ENCODE data around the gene HOXC9.

Gene HOXC9

DNA sequence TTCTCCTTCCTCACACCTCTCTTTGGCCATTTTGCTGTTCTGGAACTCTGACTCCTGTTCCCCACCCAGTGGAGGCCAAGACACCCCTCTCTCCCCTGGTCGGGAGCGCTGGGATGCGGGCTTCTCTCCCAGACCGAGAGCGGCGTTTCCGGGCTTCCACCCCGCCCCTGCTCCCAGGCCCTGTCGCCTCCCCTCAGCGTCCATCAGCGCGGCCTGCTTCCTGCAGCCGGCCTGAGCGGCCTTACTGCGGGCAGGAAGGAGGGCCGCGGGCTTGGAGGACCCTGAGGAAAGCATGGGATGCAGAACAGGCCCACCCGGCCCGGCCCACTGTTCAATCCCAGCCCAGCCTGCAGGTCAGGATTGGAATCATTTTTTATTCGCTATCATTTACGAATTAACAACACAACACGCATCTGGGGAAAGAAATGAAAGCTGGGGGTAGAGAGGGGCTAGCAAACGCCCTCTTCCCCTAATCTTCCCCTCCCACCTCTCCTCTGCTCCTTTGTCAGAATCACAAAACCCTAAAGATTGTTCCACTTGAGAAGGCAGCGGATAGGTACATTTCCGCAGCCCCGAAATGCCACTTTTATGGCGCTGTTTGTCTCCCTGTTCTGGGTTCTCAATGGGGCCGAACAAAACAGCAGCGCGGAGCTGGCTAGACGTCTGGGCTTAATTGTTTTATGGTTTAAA lies 5.0 kb downstream of the HOXC9 start:
- Histone ChIP-seq H3K4me2 (ENCODE audit: low read length) (no peak overlapping the region), H3K4me1 (peaks cover 3% of the 10 kb centered on the region), H2AFZ (no peak overlapping the region)

GRCh38 chr12:54005531-54005852 lies 5.5 kb downstream of the HOXC9 start:
- peaks cover 3% of the 10 kb centered on the region for H3K4me1 ChIP-seq
- no peaks in the 10 kb centered on the region for H3K36me3 ChIP-seq (ENCODE audit: control insufficient read depth, insufficient read depth, low read length)
- H3K79me2 ChIP-seq = no peaks in the 10 kb centered on the region
- TF ChIP-seq, protein P1, sequence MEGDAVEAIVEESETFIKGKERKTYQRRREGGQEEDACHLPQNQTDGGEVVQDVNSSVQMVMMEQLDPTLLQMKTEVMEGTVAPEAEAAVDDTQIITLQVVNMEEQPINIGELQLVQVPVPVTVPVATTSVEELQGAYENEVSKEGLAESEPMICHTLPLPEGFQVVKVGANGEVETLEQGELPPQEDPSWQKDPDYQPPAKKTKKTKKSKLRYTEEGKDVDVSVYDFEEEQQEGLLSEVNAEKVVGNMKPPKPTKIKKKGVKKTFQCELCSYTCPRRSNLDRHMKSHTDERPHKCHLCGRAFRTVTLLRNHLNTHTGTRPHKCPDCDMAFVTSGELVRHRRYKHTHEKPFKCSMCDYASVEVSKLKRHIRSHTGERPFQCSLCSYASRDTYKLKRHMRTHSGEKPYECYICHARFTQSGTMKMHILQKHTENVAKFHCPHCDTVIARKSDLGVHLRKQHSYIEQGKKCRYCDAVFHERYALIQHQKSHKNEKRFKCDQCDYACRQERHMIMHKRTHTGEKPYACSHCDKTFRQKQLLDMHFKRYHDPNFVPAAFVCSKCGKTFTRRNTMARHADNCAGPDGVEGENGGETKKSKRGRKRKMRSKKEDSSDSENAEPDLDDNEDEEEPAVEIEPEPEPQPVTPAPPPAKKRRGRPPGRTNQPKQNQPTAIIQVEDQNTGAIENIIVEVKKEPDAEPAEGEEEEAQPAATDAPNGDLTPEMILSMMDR (IDR thresholded peaks at IDR 0.05) = no peak
- no peak overlapping the region for H3K9ac ChIP-seq
- H3K27me3 ChIP-seq (ENCODE audit: control insufficient read depth, insufficient read depth, low read length) = peaks cover 22% of the 10 kb centered on the region
- no peak overlapping the region for H3K27ac ChIP-seq
- H3K9me3 ChIP-seq (ENCODE audit: control insufficient read depth, low read length) = no peaks in the 10 kb centered on the region
- no peak overlapping the region for H3K4me2 ChIP-seq (ENCODE audit: low read length)
- H2AFZ ChIP-seq = no peak overlapping the region
- no peak overlapping the region for H3K4me3 ChIP-seq (ENCODE audit: low read depth, low read length)

More for the DNA sequence above, 5.0 kb downstream of the HOXC9 start:
- Histone ChIP-seq H3K27ac (no peak overlapping the region), H3K4me3 (ENCODE audit: low read depth, low read length) (no peak overlapping the region), H3K79me2 (no peaks in the 10 kb centered on the region), H3K36me3 (ENCODE audit: control insufficient read depth, insufficient read depth, low read length) (no peaks in the 10 kb centered on the region), H3K9me3 (ENCODE audit: control insufficient read depth, low read length) (no peaks in the 10 kb centered on the region), H3K27me3 (ENCODE audit: control insufficient read depth, insufficient read depth, low read length) (peaks cover 24% of the 10 kb centered on the region), H3K9ac (no peak overlapping the region)
- TF ChIP-seq, protein P1 (IDR thresholded peaks at IDR 0.05) = no peak

- no peak overlapping the region for H3K27ac ChIP-seq
- H3K9me3 ChIP-seq (ENCODE audit: control insufficient read depth, low read length) = no peaks in the 10 kb centered on the region
- no peaks in the 10 kb centered on the region for H3K36me3 ChIP-seq (ENCODE audit: control insufficient read depth, insufficient read depth, low read length)
- H3K9ac ChIP-seq = no peak overlapping the region
- TF ChIP-seq, protein P1 (IDR thresholded peaks at IDR 0.05) = peak; percentile 97
- no peaks in the 10 kb centered on the region for H3K79me2 ChIP-seq
- H2AFZ ChIP-seq = peak overlapping the region; percentile 68
- H3K4me2 ChIP-seq (ENCODE audit: low read length) = peak overlapping the region; percentile 74
- peaks cover 22% of the 10 kb centered on the region for H3K27me3 ChIP-seq (ENCODE audit: control insufficient read depth, insufficient read depth, low read length)
- peaks cover 3% of the 10 kb centered on the region for H3K4me1 ChIP-seq
- H3K4me3 ChIP-seq (ENCODE audit: low read depth, low read length) = peak overlapping the region; percentile 46
Measured at GRCh38 chr12:54005853-54006558, 6.0 kb downstream of the HOXC9 start.

DNA sequence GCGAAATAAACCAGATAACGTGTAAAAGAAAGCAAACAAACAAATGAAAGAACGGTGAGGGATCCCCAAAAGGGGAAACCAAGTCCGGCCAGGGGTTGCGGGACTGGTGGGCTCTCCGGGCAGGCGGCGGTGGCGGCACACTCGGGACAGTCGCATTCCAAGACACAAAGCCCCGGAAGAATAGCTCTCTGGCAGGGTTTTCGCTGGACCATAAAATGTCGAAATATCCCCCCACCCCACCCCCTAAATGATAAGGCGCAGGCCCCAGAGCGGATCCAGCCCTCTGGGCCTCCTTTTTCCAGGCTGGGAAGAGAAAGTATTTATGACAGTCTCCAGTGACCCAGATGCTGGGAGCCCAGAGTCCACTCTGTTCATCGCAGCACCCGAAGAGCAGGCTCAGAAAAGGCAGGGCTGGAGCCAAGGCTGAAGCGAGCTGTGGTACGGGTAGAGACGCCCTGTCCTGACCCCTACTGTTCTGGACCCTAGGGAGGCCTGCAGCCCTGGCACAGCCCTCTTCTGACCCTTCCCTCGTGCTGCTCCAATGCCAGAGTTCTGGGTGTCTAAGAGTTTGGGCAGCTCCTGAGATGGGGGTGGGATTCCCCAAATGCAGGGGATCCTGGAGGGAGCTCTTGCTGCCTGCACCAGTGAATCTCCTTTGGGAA lies 6.7 kb downstream of the HOXC9 start:
- Histone ChIP-seq H3K27ac (no peak overlapping the region), H3K27me3 (ENCODE audit: control insufficient read depth, insufficient read depth, low read length) (peaks cover 22% of the 10 kb centered on the region), H2AFZ (peak overlapping the region; percentile 68), H3K9ac (no peak overlapping the region), H3K36me3 (ENCODE audit: control insufficient read depth, insufficient read depth, low read length) (no peaks in the 10 kb centered on the region), H3K4me3 (ENCODE audit: low read depth, low read length) (peak overlapping the region; percentile 46), H3K4me1 (peaks cover 3% of the 10 kb centered on the region), H3K4me2 (ENCODE audit: low read length) (peak overlapping the region; percentile 74), H3K79me2 (no peaks in the 10 kb centered on the region), H3K9me3 (ENCODE audit: control insufficient read depth, low read length) (no peaks in the 10 kb centered on the region)
- TF ChIP-seq, protein P1 (IDR thresholded peaks at IDR 0.05) = no peak
